GM18907 (cell line): ENCODE data around the gene CYP3A4.
"Not testable (repeated sequence)": the region's sequence is repeated elsewhere in the genome, so short reads cannot be mapped to it uniquely, and the experiment has no call there.

Source experiments
- ATAC-seq: cut with Tn5 transposase; IDR thresholded peaks from one replicate; pipeline ENCODE4 v1.9.1; 2021; ENCODE audit warnings: mild to moderate bottlenecking, moderate library complexity; ENCODE audit not compliant: unreplicated experiment

The CYP3A4 gene

GRCh38 chr7:99793443-99793842, 9.5 kb upstream of the CYP3A4 start:
- ATAC-seq, result no peak

GRCh38 chr7:99792967-99793366, 9.0 kb upstream of the CYP3A4 start:
- ATAC-seq, result no peak

- ATAC-seq, result no peak
These were observed 7.8 kb upstream of the CYP3A4 start for GRCh38 chr7:99791667-99792369.

- no peak for ATAC-seq
These were observed 7.0 kb upstream of the CYP3A4 start for GRCh38 chr7:99791021-99791420.

GRCh38 chr7:99790407-99790806, 6.4 kb upstream of the CYP3A4 start:
- no peak for ATAC-seq

- no peak for ATAC-seq
These were observed 5.6 kb upstream of the CYP3A4 start for GRCh38 chr7:99789441-99790070.

GRCh38 chr7:99788554-99788953, 4.6 kb upstream of the CYP3A4 start:
- ATAC-seq, result no peak

- ATAC-seq, result no peak
These were observed 2.8 kb upstream of the CYP3A4 start for GRCh38 chr7:99786726-99787335.

GRCh38 chr7:99785654-99786053, 1.7 kb upstream of the CYP3A4 start:
- ATAC-seq, result not testable (repeated sequence)

- ATAC-seq, result no peak
These were observed 1.7 kb downstream of the CYP3A4 start for GRCh38 chr7:99782012-99782953.

- ATAC-seq, result no peak
These were observed 3.4 kb downstream of the CYP3A4 start for GRCh38 chr7:99780588-99780987.

- ATAC-seq, result no peak
These were observed 4.0 kb downstream of the CYP3A4 start for GRCh38 chr7:99779949-99780348.

GRCh38 chr7:99778880-99779279, 5.1 kb downstream of the CYP3A4 start:
- ATAC-seq, result no peak

- ATAC-seq, result not testable (repeated sequence)
These were observed 10.6 kb downstream of the CYP3A4 start for GRCh38 chr7:99773395-99773794.

- no peak for ATAC-seq
These were observed 11.4 kb downstream of the CYP3A4 start for GRCh38 chr7:99772565-99772964.

GRCh38 chr7:99769494-99769893, 14.5 kb downstream of the CYP3A4 start:
- not testable (repeated sequence) for ATAC-seq

- peak; percentile 56 for ATAC-seq
These were observed 15.5 kb downstream of the CYP3A4 start for GRCh38 chr7:99768471-99768870.

- ATAC-seq, result peak; percentile 83
These were observed 16.3 kb downstream of the CYP3A4 start for GRCh38 chr7:99767662-99768061.

- ATAC-seq, result no peak
These were observed 17.4 kb downstream of the CYP3A4 start for GRCh38 chr7:99766484-99767099.

GRCh38 chr7:99764478-99764877, 19.5 kb downstream of the CYP3A4 start:
- ATAC-seq, result no peak
